ENCODE data around the gene MYO1A. TPM values are rescaled to one million over a fixed set of nuclear protein-coding genes. Genes with fewer than 3 reads are reported as not detected.

Gene MYO1A
- total and polyA plus RNA-seq, 10 of the 15 experiments (the other 5 are each of a cell fraction or from before 2014, with no cell fraction given): 0.01 to 0.34 (median 0.15) TPM; not detected in 2

- TF ChIP-seq POLR2AphosphoS5 (IDR thresholded peaks at IDR 0.05; ENCODE audit: low read length) (no peak), SMAD5 (IDR thresholded peaks at IDR 0.05; ENCODE audit: low read depth) (no peak), JUNB (IDR thresholded peaks at IDR 0.05) (no peak), E2F8 (IDR thresholded peaks at IDR 0.05; ENCODE audit: low read depth, partially characterized antibody) (no peak), ELK1 (IDR thresholded peaks at IDR 0.05; ENCODE audit: low read depth, low read length) (no peak), E4F1 (IDR thresholded peaks at IDR 0.05; ENCODE audit: borderline replicate concordance, partially characterized antibody) (no peak), SUZ12 (IDR thresholded peaks at IDR 0.05; ENCODE audit: unreplicated experiment) (no peak), BHLHE40 (IDR thresholded peaks at IDR 0.05; ENCODE audit: borderline replicate concordance in 1 of 2, low read depth in 2 of 2, low read length in 1 of 2) (peak; percentile 72 to 81), PKNOX1 (IDR thresholded peaks at IDR 0.05) (no peak), EGR1 (IDR thresholded peaks at IDR 0.05; ENCODE audit: borderline replicate concordance in 1 of 2, low read depth in 2 of 2, low read length in 2 of 2) (peak in 1 of 2 experiments; percentile 82; a peak in 2 of 3 replicates), FOS (IDR thresholded peaks at IDR 0.05; ENCODE audit: borderline replicate concordance, extremely low read depth, insufficient read length) (no peak), TCF12 (IDR thresholded peaks at IDR 0.05; ENCODE audit: low read depth, low read length) (peak; percentile 80; the same call in 1 of the 2 replicates), TBL1XR1 (IDR thresholded peaks at IDR 0.05; ENCODE audit: low read depth, low read length) (no peak), POU2F2 (IDR thresholded peaks at IDR 0.05; ENCODE audit: borderline replicate concordance, low read depth, low read length) (0 out of 3 replicates have a peak, but pooled peaks have one; percentile 11), ESRRA (IDR thresholded peaks at IDR 0.05; ENCODE audit: low read length) (no peak), NR2C2 (IDR thresholded peaks at IDR 0.05; ENCODE audit: borderline replicate concordance, control insufficient read depth, insufficient read length, low read depth) (no peak), CBFB (IDR thresholded peaks at IDR 0.05; ENCODE audit: low read depth) (no peak), NR2C1 (IDR thresholded peaks at IDR 0.05) (peak; percentile 76), YBX1 (IDR thresholded peaks at IDR 0.05) (no peak), YY1 (IDR thresholded peaks at IDR 0.05; ENCODE audit: low read depth, low read length) (peak; percentile 55; the same call in 1 of the 2 replicates), IKZF2 (IDR thresholded peaks at IDR 0.05) (no peak), HDGF (IDR thresholded peaks at IDR 0.05) (0 out of 2 replicates have a peak, but pooled peaks have one; percentile 14), E2F4 (IDR thresholded peaks at IDR 0.05; ENCODE audit: low read depth, low read length) (no peak)
Observed at GRCh38 chr12:57001448-57001906, 48.5 kb downstream of the MYO1A start (continued).

Measured in GM12878 (cell line).